Kasumi-1 (cell line): Measurements from ENCODE around the gene NUDT8.
"Not testable (repeated sequence)": the region's sequence is repeated elsewhere in the genome, so short reads cannot be mapped to it uniquely, and the experiment has no call there.

Source experiments
- DNase-seq, 2 experiments: peaks; one replicate each; lab custom pipeline; 2025; lab: John Stamatoyannopoulos, UW

The NUDT8 gene

DNA sequence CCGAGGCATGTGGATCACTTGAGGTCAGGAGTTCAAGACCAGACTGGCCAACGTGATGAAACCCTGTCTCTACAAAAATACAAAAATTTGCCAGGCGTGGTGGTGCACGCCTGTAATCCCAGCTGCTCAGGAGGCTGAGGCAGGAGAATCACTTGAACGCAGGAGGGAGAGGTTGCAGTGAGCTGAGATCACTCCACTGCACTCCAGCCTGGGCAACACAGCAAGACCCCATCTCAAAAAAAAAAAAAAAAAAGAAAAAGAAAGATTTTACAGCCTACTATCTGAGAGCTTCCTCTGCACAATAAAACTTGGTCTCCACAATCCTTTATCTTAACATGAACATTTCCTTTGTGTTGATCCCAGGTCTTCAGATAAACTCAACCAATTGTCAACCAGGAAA lies 31.0 kb upstream of the NUDT8 start:
- DNase-seq: not testable (repeated sequence)

DNA sequence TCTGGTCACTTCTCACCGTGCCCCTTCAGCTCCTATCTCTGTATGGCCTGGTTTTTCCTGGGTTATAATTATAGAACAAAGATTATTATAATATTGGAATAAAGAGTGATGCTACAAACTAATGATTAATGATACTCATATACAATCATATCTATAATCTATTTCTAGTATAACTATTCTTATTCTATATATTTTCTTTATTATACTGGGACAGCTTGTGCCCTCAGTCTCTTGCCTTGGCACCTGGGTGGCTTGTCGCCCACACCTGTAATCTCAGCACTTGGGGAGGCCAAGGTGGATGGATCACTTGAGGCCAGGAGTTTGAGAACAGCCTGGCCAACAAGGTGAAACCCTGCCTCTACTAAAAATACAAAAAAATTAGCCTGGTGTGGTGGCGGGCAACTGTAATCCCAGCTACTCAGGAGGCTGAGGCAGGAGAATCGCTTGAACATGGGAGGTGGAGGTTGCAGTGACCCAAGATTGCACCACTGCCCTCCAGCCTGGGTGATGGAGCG lies 30.0 kb upstream of the NUDT8 start:
- not testable (repeated sequence) for DNase-seq

DNA sequence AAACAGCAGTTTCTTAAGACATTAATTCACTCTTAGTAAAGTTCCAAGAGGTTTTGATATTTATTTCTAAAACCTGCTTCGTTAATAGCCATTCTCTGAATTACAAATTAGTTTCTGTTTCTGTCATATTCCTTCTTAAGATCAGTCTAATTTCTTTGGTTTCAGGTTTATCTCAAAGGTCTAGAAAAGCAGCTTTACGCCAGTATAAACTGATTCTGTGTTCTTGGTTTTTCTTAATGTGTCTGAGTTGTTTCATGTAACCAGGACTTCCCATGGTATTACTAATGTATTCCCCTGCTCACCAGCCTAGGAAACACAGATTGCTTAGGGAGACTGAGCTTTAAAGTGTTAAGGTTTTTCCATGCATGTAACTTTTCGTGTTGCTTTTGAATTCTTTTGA lies 27.6 kb upstream of the NUDT8 start:
- DNase-seq: no peak

DNA sequence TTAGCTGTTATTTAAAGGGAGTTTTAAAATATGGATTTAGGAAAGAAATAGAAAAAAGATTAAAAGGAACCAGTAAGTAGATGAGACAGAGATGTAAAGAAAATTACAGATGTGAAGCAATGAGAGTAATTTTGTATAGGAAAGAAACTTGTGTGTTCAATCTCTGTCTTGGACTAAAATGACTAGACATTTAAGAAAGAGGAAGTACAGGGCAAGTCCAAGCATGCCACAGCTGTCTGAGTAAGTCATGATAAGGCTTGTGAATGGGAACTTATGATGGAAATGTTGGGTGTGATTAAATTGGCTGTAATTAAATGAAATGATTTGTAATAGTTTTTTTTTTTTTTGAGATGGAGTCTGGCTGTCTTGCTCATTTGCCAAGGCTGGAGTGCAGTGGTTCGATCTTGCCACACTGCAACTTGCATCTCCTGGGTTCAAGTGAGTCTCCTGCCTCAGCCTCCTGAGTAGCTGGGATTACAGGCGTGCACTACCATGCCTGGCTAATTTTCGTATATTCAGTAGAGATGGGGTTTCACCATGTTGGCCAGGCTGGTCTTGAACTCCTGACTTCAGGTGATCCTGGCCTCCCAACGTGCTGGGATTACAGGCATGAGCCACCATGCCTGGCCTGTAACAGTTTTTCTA lies 26.7 kb upstream of the NUDT8 start:
- DNase-seq: peak; percentile 61 to 85

DNA sequence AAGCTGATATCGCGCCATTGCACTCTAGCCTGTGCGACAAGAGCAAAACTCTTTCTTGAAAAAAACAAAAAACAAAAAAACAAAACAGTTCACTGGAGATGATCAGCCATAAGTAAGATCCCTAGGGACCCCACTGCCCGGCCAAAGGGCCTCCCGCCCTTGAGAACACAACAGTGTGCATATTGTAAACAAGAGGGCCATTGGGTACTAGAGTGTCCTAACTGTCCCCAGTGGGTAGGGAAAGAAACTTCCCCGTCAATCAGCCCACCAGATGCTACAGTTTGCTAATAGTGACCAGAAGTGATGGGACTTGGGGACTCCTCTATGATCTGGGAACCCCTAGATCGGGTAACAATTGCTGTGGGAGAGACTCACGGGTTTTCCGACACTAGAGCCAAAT lies 24.5 kb upstream of the NUDT8 start:
- DNase-seq: no peak

DNA sequence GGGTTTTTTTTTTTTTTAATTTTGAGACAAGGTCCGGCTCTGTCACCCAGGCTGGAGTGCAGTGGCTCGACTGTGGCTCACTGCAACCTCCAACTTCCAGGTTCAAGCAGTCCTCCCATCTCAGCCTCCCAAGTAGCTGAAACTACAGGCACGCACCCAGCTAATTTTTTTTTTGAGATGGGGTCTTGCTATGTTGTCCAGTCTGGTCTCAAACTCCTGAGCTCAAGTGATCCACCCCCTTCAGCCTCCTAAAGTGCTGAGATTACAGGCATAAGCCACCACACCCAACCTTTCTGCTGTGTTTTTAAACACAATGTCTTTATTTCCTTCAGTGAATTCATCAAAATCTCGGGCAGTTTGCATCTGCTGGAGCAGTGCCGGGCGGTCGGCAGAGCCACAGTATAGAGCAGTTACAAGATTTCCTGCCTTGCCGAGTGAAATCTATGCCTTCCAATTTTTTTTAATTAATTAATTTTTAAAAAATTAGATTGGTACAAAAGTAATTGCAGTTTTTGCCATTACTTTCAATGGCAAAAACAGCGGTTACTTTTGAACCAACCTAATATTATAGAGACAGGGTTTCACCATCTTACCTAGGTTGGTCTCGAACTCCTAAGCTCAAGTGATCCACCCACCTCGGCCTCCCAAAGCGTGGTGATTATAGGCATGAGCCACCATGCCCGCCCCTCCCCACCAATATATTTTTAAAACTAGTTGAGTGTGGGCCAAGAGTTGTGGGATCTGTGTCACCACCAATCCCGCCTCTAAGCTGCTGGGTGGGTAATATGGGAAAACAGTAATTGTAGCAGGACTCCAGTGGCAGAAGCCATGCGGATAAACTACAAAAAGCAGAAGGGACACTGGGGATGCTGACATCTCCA lies 23.5 kb upstream of the NUDT8 start:
- DNase-seq: no peak

DNA sequence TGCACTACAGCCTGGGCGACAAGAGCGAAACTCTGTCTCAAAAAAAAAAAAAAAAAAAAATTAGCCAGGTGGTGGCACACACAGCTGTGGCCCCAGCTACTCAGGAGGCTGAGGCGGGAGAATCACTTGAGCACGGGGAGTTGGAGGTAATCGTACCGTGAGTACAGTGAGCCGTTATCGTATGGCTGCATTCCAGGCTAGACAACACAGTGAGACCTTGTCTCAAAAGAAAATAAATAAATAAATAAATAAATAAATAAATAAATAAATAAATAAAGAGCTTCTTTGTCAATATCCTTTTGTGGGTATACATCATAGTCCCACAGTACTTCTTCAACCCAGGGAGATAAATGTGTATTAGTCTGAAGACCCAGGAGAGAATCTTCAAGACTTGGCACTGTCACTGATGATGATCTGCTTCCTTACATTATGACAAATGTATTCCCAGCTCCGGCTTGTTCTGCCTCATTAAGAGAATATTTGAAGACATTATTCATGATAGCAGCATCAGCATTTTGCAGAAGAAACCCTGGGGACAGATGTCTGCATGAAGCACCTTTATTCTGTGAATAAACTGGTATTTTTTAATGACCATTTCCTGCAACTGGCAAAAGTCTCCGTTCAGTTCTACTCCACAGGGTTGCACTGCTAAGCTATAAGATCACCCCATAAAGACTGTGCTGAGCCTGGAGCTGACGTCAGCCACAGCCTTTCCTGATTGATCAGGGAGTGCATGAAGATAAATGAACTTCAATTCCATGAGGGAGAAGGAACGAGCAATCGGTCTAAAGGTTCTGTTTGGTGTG lies 22.4 kb upstream of the NUDT8 start:
- no peak for DNase-seq

DNA sequence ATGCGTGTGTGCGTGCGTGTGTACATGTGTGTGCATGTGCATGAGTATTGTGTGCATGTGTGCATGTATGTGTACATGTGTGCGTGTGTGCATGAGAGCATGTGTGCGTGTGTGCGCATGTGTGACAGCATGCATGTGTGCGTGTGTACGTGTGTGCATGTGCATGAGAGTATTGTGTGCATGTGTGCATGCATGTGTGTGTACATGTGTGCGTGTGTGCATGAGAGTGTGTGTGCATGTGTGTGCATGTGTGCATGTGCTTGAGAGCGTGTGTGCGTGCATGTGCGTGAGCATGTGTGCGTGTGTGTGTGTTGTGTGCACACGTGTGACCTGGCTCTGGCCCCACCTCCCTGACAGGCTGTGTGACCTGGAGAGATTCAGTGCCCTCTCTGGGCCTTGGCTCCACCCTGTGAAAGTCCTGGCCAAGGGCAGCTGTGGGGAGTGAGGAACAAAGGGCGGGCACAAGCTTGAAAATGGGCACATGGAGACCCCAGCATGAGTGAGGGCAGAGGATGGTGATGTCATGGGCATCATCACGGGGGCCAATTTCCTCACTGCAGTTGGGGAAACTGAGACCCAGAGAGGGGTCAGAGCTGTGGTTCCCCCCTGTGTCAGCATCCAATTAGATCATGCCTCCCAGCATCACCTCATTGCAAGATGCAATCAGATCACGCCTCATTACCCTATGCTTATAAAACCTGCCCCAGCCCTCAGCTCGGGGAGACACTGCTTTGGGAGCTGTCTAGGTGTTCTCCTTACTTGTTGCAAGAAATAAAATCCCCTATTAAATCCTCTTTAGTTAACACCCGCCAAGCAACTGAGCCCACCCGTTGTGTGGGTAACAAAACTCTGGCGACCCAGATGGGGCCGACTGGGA lies 20.1 kb upstream of the NUDT8 start:
- peak; percentile 43 to 55 for DNase-seq

DNA sequence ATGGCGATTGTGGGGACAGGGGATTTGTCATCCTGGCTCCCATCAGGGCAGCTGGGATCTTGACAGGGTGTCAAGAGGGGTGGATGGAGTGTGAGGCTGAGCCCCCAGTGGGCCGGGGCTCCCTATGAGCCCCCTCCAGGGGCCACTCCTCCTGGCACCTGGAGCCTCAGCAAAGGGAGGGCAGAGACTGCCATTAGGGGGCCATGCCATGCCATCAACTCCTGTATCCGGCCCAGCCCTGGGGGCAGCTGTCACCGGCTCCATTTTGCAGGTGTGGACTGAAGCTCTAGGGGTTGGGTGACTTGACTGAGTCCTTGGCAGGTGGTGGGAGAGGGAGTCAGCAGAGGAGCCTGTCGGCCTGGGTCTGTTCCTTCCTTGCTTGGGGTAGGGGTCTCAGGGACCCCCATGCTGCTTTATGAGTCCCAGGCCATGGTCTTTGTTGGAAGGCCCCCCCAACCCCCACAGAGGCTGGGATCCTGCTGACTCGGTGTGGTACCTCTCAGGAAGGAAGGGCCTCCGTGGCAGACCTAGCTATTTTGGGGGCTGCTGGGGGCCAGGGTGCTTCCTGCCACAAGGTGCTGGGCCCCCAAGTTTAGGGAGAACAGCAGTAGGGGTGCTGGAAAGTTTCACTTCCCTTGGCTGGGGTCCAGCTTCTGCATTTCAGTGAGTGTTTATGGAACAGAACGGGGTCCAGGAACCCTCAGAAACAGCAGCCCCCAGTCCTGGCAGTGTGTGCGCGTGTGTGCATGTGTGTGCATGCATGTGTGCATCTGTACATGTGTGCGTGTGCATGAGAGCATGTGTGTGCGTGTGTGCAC lies 19.3 kb upstream of the NUDT8 start:
- peak; percentile 78 to 86 for DNase-seq

DNA sequence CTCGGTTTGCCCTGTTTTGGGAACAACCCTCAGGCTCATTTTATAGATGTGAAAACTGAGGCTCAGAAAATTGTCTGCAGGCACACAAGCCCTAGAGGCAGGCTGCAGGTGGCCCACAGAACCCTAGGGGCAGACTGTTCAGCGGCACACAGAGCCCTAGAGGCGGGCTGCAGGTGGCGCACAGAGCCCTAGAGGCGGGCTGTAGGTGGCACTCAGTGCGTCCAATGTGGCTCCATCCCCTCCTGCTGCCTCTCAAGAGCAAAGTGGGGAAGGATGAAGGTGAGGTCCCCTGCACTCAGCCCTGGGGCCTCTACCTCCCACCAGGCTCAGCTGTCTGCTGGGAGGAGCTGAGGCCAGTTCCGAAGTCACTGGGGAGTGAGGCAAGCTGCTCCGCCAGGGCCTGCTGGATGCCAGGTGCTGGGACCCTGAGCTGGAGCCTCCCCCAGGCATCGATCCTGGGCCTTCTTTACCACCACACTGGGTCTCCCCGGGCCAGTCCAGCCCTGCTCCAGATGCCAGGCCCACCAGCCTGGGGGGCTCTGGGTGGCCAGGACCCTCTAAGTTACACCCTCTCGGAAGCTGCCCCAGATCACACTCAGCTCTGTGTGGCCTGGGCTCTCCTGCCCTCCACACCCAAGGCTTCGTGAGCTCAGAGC lies 18.5 kb upstream of the NUDT8 start:
- DNase-seq: peak; percentile 76 to 77

DNA sequence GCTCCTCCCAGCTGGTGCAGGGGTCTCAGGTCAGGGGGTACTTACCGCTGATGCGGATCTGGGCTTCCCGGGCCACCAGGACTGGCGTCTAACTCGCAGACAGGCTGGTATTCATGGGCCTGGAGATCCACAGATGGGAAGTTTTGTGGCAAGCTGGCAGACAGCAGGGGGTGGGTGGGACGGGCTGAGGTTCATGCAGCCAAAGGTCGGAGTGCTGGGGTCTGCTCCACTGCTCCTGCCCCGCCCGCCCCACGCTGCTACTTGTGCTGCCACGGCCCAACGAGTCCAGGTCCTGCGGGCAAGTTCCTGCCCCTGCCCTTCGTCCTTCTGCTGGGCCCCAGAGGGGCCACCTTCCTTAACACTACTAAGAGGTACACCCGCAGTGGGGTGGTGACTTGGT lies 17.7 kb upstream of the NUDT8 start:
- no peak for DNase-seq

DNA sequence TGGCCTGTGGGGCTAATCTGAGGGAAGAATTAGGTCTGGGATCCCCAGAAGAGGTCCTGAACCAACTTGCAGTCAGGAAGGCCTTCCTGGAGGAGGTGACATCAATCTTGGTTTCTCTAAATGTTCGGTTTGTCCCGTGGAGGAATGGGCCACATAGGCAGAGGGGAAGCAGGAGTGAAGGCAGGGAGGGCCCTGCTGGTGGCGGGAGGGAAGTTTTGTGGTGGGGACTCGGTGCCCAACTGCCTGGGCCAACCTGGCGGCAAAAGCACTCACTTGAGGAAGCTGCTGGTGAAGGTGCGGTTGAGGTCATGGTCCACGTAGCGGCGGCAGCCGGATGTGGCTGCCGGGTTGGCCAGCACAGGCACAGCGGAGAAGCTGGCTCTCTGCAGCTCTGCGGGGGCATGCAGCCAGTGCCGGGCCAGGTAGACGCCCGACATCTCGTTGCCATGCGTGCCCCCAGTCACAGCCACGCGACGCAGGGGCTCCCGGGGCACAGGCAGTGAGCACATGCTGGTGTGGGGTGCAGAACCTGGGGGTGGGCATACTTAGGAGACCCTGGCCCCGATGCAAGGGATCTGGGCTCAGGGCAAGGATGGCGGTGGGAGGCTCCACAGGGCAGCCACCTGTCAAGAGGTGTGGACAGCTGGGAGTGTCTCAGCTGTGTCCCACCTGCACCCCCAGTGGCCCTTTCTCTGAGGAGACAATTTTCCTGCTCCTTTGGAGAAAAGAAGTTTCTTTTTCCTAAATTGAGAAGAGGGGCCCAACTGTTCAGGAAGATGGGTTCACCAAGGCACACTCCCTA lies 17.0 kb upstream of the NUDT8 start:
- peak; percentile 40 to 57 for DNase-seq

DNA sequence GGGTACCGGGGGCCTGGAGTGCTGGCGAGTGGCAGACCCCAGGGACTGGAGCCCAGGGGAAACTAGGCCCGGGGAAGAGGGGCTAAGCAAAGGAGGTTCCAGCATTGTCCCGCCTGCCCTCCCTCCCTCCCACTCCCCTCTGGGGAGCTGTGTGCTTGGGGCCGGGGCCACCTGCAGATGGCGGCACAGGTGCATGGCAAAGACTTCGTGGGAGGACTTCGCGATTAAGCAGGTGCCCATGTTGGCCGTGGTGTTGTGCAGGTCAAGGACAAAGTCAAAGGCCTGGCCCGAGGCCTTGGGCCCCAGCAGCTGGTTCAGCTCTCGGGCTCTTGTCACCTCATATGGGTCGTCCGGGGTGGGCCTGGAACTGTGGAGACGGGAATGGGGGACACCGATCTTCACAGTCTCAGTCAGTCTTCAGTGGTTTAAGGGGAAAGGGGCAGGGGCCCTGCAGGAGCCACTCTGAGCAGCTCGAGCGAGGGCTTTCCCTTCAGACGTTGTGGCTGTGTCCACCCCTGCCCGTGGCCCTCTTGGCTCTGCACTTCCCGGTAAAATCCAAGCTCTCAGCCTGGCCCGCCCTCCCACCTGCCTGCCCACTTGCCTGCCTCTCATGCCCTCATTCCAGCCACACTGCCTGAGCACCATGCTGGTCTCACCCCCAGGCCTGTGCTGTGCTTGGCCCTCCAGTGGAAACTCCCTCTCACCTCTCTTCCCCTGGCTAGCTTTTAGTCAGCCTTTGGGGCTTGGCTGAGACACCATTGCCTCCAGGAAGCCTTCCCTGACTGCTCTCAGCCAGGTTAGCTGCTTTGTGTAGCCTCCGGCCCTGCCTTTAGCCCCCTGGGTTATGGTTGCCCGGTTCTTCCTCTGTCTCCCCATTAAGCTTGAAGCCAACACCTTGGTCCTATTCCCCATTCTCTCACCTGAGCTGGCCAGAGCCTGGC lies 16.1 kb upstream of the NUDT8 start:
- DNase-seq: no peak

DNA sequence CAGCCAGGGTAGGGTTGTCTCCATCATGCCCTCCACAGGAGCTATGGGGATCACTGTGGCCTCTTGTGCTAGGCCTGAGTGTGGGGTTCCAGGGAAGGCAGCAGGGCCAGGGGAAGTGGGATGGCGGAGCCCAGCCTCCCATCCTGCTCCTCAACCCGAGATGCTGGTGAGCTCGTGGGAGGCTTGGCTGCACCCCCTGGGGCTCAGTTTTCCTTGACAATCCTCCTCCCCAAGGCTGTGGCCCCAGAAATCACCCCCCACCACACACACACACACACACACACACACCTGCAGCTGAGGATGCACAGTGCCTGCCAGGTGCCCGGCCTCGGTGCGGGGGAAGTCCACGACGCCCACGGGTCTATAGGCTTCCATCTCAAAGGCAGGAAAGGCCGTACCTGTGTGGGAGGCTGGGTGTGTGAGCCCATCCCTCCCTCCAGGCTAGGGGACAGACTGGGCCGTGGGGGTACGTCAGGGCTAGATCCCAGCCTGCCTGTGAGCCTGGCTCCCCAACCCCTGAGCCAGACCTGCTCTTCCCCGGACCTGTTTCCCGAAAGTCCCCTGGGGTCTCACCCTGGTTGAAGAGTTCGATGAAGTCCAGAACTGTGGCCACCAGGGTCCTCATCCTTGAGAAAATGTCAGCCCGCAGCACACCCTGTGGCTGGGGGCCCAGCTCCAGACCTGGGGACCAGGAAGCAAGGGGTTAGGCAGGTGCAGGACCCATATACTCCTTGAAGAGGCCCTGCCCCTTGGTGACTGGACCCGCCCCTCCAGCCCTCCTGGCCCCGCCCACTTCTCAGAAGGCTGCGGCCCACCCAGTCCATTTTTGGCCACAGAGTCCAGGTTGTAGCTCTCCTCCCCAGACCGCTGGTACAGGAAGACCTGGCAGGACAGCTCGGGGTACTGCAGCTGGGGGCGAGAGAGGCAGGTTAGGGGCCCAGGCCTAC lies 15.0 kb upstream of the NUDT8 start:
- no peak for DNase-seq

DNA sequence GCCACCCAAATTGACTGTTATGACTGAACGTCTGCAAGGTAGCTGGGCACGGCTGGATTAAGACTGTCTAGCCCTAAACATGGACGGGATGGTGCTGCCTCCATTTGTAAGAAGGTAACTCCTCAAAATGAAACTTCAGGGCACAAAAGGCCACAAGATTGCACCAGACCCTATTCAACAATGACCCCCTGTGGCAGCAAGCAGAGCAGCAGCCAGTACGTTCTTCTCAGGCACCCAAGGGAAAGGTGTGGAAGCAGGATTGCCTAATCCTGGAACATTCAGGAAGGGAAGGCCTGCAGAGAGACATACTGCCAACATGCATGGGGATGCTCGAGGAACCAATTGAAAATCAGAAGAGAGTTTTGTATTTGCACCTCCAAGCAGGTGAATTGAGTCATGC lies 14.3 kb upstream of the NUDT8 start:
- peak; percentile 27 to 50 for DNase-seq

DNA sequence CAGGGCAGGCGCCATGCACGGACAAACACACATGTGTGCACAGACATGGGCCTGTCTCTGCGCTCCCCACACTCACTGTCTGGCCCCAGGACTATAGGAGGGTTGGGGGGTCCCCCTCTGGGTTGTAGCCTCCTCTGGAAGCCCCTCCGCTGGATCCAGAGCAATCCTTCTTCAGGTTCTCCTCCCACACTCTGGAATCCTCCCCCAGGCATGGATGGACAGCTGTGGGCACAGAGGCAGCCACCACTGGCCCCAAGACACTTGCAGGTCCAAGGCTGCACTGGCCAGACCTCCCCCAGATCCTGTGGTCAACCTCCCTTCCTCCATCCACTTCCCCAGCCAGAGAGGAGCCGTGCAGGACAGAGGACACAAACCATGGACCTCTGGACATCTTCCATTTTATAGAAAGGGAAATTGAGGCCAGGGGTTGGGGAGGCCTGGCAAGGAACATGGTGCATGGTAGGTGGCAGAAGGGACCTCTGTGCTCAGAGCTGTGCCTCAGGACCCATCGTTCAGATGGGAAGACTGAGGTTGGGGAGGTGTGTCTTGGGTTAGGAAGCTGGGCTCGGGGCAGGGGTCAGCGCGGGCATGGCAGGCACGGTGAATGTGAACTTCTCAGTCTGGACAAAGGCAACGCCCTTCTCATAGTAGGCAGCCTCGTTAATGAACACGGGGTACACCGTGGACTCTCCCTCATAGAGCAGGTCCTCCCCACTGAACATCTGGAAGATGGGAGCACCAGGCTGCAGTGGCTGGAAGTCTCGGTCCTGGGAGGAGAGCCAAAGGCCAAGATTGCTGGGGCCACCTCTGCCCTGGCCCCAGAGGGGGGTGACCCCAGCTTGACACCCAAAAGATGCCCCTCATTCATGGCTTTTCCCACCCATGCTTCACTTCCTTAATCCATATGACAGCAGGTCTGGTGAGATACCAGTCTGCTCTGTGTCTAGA lies 12.7 kb upstream of the NUDT8 start:
- DNase-seq: no peak
